SK-N-SH (cell line): Measurements from ENCODE around the gene NDRG2. TPM values are rescaled to one million over a fixed set of nuclear protein-coding genes. Genes with fewer than 3 reads are reported as not detected.

Source experiments
- CTCF ChIA-PET: fragments of 300-600, 350-600 bp; formaldehyde crosslinking; extraction: SDS; loops from one replicate; lab custom pipeline; 2021; lab: Yijun Ruan, JAX
- POLR2A ChIA-PET: fragments of 350-600 bp; sonication (Branson Sonifier 250); formaldehyde crosslinking; extraction: SDS; loops from one replicate; lab custom pipeline; 2020; ENCODE audit warnings: antibody characterized with exemption, inconsistent platforms; lab: Yijun Ruan, JAX
- DNase-seq: peaks from one replicate; pipeline ENCODE4 v3.0.0; 2012
- H2AFZ ChIP-seq: fragments of 200-600 bp; sonication (generic); 2 replicates; pipeline ENCODE4 v1.8.1; 2016; ENCODE audit warnings: antibody characterized with exemption, mild to moderate bottlenecking, low read depth
- H3F3A ChIP-seq: fragments of 200-600 bp; sonication (generic); replicated peaks from 2 replicates; pipeline ENCODE3; 2016; ENCODE audit warnings: antibody characterized with exemption, mild to moderate bottlenecking; ENCODE audit not compliant: insufficient read depth
- H3K27ac ChIP-seq, 2 experiments: fragments of 200-500 bp in 1 of 2; fragments of 200-600 bp in 1 of 2; sonication (Bioruptor generic) in 1 of 2; sonication (generic), shearing (Covaris generic) in 1 of 2; 2 replicates each; pipeline versions ENCODE4 v1.5.1 to v1.6.1; 2014 to 2016; ENCODE audit warnings: low read depth in 2 of 2, inconsistent platforms in 1 of 2, low read length in 1 of 2, mild to moderate bottlenecking in 1 of 2, mixed read lengths in 1 of 2
- H3K27me3 ChIP-seq: fragments of 200-600 bp; sonication (generic), shearing (Covaris generic); 2 replicates; pipeline ENCODE4 v1.6.1; 2016; ENCODE audit warnings: mixed run types; ENCODE audit not compliant: insufficient read depth
- H3K36me3 ChIP-seq, 2 experiments: fragments of 200-500 bp in 1 of 2; fragments of 200-600 bp in 1 of 2; sonication (Bioruptor generic) in 1 of 2; sonication (generic) in 1 of 2; replicated peaks in 1 of 2; 2 replicates each; pipeline versions ENCODE3 to v1.5.1; 2014 to 2016; ENCODE audit warnings: low read length in 1 of 2, mild to moderate bottlenecking in 1 of 2; ENCODE audit not compliant: insufficient read depth in 2 of 2, control insufficient read depth in 1 of 2
- H3K4me1 ChIP-seq, 2 experiments: fragments of 200-500 bp in 1 of 2; fragments of 200-600 bp in 1 of 2; sonication (Bioruptor generic) in 1 of 2; sonication (generic), shearing (Covaris generic) in 1 of 2; 2 replicates each; pipeline versions ENCODE4 v1.5.1 to v1.6.1; 2014 to 2016; ENCODE audit warnings: low read depth in 1 of 2, low read length in 1 of 2, mixed run types in 1 of 2; ENCODE audit not compliant: insufficient read depth in 2 of 2, control insufficient read depth in 1 of 2
- H3K4me2 ChIP-seq: fragments of 200-600 bp; sonication (generic), shearing (Covaris generic); 2 replicates; pipeline ENCODE4 v1.6.1; 2017; ENCODE audit warnings: mixed run types
- H3K4me3 ChIP-seq, 2 experiments: fragments of 200-500 bp in 1 of 2; fragments of 200-600 bp in 1 of 2; sonication (Bioruptor generic) in 1 of 2; sonication (generic), shearing (Covaris generic) in 1 of 2; 2 replicates each; pipeline versions ENCODE4 v1.5.1 to v1.8.1; 2014 to 2016; ENCODE audit warnings: low read depth in 2 of 2, inconsistent platforms in 1 of 2, low read length in 1 of 2, mild to moderate bottlenecking in 1 of 2, mixed read lengths in 1 of 2, moderate library complexity in 1 of 2
- H3K79me2 ChIP-seq: fragments of 200-600 bp; sonication (generic); 2 replicates; pipeline ENCODE4 v1.8.1; 2017; ENCODE audit warnings: mild to moderate bottlenecking; ENCODE audit not compliant: insufficient read depth
- H3K9ac ChIP-seq: fragments of 200-600 bp; sonication (generic); 2 replicates; pipeline ENCODE4 v1.6.1; 2017; ENCODE audit warnings: mixed run types
- H3K9me2 ChIP-seq: fragments of 200-600 bp; sonication (generic); 2 replicates; pipeline ENCODE4 v1.6.1; 2017; ENCODE audit warnings: mixed run types
- H3K9me3 ChIP-seq: fragments of 200-600 bp; sonication (generic); 2 replicates; pipeline ENCODE4 v1.6.1; 2017; ENCODE audit warnings: mixed run types, mild to moderate bottlenecking, moderate library complexity
- H4K20me1 ChIP-seq: fragments of 200-600 bp; sonication (generic); 2 replicates; pipeline ENCODE4 v1.6.1; 2017; ENCODE audit warnings: mild to moderate bottlenecking, mixed run types; ENCODE audit not compliant: insufficient read depth
- ELF1 ChIP-seq: IDR thresholded peaks from 2 replicates; pipeline ENCODE4 v1.4.0; 2012
- EP300 ChIP-seq, 2 experiments: IDR thresholded peaks; 2 replicates each; pipeline versions ENCODE4 v1.4.0 to v1.6.1; 2012; ENCODE audit warnings: borderline replicate concordance in 1 of 2, low read depth in 1 of 2, low read length in 1 of 2
- FOSL2 ChIP-seq: IDR thresholded peaks from 2 replicates; pipeline ENCODE4 v1.4.0; 2012; ENCODE audit warnings: low read depth, mild to moderate bottlenecking, moderate library complexity, borderline replicate concordance
- FOXJ3 ChIP-seq: sonication (generic); formaldehyde crosslinking; IDR thresholded peaks from 2 replicates; pipeline ENCODE4 v1.5.1; 2020; ENCODE audit warnings: mild to moderate bottlenecking, missing genetic modification reagents
- GABPA ChIP-seq: IDR thresholded peaks from 2 replicates; pipeline ENCODE4 v1.4.0; 2012; ENCODE audit warnings: low read depth, mild to moderate bottlenecking
- JUND ChIP-seq: IDR thresholded peaks from 2 replicates; pipeline ENCODE4 v1.4.0; 2012
- MXI1 ChIP-seq: IDR thresholded peaks from 2 replicates; pipeline ENCODE4 v1.6.1; 2012; ENCODE audit warnings: mild to moderate bottlenecking, low read depth, low read length, improper control_type of control experiment
- NRF1 ChIP-seq: IDR thresholded peaks from 2 replicates; pipeline ENCODE4 v1.6.1; 2012; ENCODE audit warnings: low read depth, mild to moderate bottlenecking, low read length
- RCOR1 ChIP-seq: fragments of 150-350 bp; IDR thresholded peaks from 2 replicates; pipeline ENCODE4 v1.6.1; 2017; ENCODE audit warnings: antibody characterized with exemption, low read length
- SIN3A ChIP-seq: IDR thresholded peaks from 2 replicates; pipeline ENCODE4 v1.6.1; 2012; ENCODE audit warnings: low read depth, mild to moderate bottlenecking, low read length, moderate library complexity, borderline replicate concordance
- TCF12 ChIP-seq: IDR thresholded peaks from 2 replicates; pipeline ENCODE4 v1.4.0; 2012
- YY1 ChIP-seq: IDR thresholded peaks from 2 replicates; pipeline ENCODE4 v1.4.0; 2012; ENCODE audit warnings: low read depth, mild to moderate bottlenecking
- WGBS: methylation state at CpG from one replicate; pipeline ENCODE4 v1.1.6; 2017; ENCODE audit warnings: low lambda C conversion rate; 5-methylcytosine and 5-hydroxymethylcytosine counted together
- polyA plus RNA-seq, 3 experiments: library from polyadenylated mRNA; depleted of rRNA; stranded (reverse); fragments of >200 nt; gene quantifications; 2 replicates each; pipeline ENCODE4 v1.2.3, GENCODE V29; 2012
- TF ChIP-seq, protein P1 (sequence below): IDR thresholded peaks from 2 replicates; pipeline ENCODE4 v1.4.0; 2012; ENCODE audit warnings: low read depth
- TF ChIP-seq, protein P2 (sequence below): IDR thresholded peaks from 2 replicates; pipeline ENCODE4 v1.4.0; 2012; ENCODE audit warnings: low read depth, borderline replicate concordance
- TF ChIP-seq, protein P3 (sequence below): fragments of 150-350 bp; IDR thresholded peaks from 2 replicates; pipeline ENCODE4 v1.6.1; 2016; ENCODE audit warnings: mild to moderate bottlenecking, low read depth, low read length
- TF ChIP-seq, protein P4 (sequence below): IDR thresholded peaks from 2 replicates; pipeline ENCODE4 v1.4.0; 2012; ENCODE audit warnings: low read depth, borderline replicate concordance
- TF ChIP-seq, protein P5 (sequence below): fragments of 200-600 bp; sonication (generic); IDR thresholded peaks from 2 replicates; pipeline ENCODE4 v1.6.1; 2017; ENCODE audit warnings: antibody characterized with exemption, mild to moderate bottlenecking, moderate library complexity

Gene NDRG2
- polyA plus RNA-seq, 1 of the 3 experiments (the other 2 are of a cell fraction): 15.8 TPM

DNA sequence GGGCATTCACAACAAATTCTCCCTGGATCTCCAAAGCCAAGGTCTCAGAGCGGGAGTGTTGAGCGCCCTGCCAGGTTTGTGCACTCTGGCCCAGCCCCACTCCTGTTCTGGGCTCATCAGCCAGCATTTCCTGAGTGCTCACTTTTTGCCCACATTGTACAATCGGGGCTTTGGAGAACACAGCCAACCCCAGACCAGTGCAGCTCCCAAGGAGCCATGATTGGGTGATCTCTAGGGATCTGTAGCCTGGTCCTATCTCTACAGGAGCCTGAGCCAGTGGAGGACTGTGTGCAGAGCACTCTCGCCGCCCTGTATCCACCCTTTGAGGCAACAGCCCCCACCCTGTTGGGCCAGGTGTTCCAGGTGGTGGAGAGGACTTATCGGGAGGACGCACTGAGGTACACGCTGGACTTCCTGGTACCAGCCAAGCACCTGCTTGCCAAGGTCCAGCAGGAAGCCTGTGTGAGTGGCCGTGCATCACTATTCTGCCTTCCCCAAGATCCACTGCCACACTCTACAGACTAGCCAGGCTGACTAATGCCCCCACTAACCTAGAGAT is 48.0 kb upstream of the NDRG2 start:
- no peak overlapping the region for H2AFZ ChIP-seq
- H3K36me3 ChIP-seq: peaks cover 43 to 52% of the 10 kb centered on the region in 2 experiments
- H3K79me2 ChIP-seq: peaks cover 57% of the 10 kb centered on the region
- no peaks in the 10 kb centered on the region for H3K9me2 ChIP-seq
- peak overlapping the region; percentile 93; the same call in 1 of the 2 replicates for H3K9ac ChIP-seq
- TF ChIP-seq RCOR1: no peak
- TF ChIP-seq, protein P1, sequence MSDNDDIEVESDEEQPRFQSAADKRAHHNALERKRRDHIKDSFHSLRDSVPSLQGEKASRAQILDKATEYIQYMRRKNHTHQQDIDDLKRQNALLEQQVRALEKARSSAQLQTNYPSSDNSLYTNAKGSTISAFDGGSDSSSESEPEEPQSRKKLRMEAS: no peak
- TF ChIP-seq, protein P2, sequence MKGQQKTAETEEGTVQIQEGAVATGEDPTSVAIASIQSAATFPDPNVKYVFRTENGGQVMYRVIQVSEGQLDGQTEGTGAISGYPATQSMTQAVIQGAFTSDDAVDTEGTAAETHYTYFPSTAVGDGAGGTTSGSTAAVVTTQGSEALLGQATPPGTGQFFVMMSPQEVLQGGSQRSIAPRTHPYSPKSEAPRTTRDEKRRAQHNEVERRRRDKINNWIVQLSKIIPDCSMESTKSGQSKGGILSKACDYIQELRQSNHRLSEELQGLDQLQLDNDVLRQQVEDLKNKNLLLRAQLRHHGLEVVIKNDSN: no peak
- TF ChIP-seq, all 33 proteins: peak for 0
- Histone ChIP-seq H3K4me1 (peaks cover 22 to 37% of the 10 kb centered on the region in 2 experiments), H3K9me3 (no peaks in the 10 kb centered on the region), H4K20me1 (0 out of 2 replicates have a peak, but pooled peaks cover 8% of the 10 kb centered on the region), H3K4me3 (no peak overlapping the region), H3F3A (peaks cover 20% of the 10 kb centered on the region), H3K27ac (peak overlapping the region in 1 of 2 experiments; percentile 98; a peak in 3 of 4 replicates), H3K27me3 (no peaks in the 10 kb centered on the region), H3K4me2 (peak overlapping the region; percentile 95; the same call in 1 of the 2 replicates)
- WGBS: 98% methylated on average over 7 of the region's 9 CpGs
- CTCF ChIA-PET: interaction anchor here (0.6 to 13.2 kb wide), 6 partner anchors 10 to 57 kb away, joined by 3 to 296 read pairs (median 57); partner anchors contain the start of gene ZNF219
- POLR2A ChIA-PET: interaction anchor here (2.7 kb wide), 1 partner anchor 24 kb away, joined by 19 read pairs; the partner anchor contains the start of gene ZNF219
- no peak for DNase-seq

DNA sequence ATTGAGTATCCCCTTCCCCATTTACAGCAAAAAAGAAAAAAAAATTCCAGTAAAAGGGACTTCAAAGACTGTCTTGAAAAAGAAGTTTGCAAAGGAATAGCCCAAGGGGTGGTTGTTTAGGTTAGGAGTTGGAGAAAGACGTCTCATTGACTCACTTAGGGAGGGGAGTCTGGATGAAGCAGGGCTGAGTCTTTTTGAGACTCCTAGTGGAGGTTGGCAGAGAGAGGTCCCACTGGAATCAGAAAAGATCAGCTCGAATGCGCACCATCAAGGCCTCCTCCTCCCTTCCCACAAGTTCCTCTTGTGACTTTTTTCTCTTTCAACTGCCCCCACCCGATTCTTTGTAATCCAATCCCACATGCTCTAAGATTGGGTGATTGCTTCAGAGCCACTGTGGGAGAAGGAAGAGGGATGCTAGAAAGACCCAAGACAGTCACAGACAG is 47.2 kb upstream of the NDRG2 start:
- Histone ChIP-seq H3K36me3 (peaks cover 35 to 45% of the 10 kb centered on the region in 2 experiments), H3K4me1 (peaks cover 22 to 37% of the 10 kb centered on the region in 2 experiments), H3K9me3 (no peaks in the 10 kb centered on the region), H3F3A (peaks cover 27% of the 10 kb centered on the region), H2AFZ (no peak overlapping the region; the same call in 1 of the 2 replicates), H3K9me2 (no peaks in the 10 kb centered on the region), H3K4me2 (peak overlapping the region; percentile 95), H3K9ac (peak overlapping the region; percentile 93), H3K4me3 (peak overlapping the region; percentile 81 to 89), H4K20me1 (0 out of 2 replicates have a peak, but pooled peaks cover 8% of the 10 kb centered on the region), H3K27me3 (no peaks in the 10 kb centered on the region), H3K79me2 (peaks cover 57% of the 10 kb centered on the region), H3K27ac (peak overlapping the region; percentile 98 to 99)
- ChIA-PET CTCF (interaction anchor here (0.6 to 13.2 kb wide), 12 partner anchors 10 to 80 kb away, joined by 3 to 296 read pairs (median 6); partner anchors contain the start of gene ZNF219), POLR2A (interaction anchor here (0.9 to 2.7 kb wide), 11 partner anchors 8 to 57 kb away, joined by 3 to 19 read pairs (median 11); partner anchors contain the start of genes TMEM253 and ZNF219)
- peak; percentile 35 for DNase-seq
- 48% methylated on average over 4 of the region's 4 CpGs for WGBS
- TF ChIP-seq YY1 (no peak), GABPA (no peak), EP300 (IDR thresholded peaks at IDR 0.05; ENCODE audit: borderline replicate concordance in 1 of 2, low read depth in 1 of 2, low read length in 1 of 2) (no peak), SIN3A (no peak), ELF1 (no peak), JUND (no peak), RCOR1 (no peak), TCF12 (no peak), FOSL2 (no peak), NRF1 (no peak), FOXJ3 (CRISPR knock-in tag) (no peak), MXI1 (no peak)
- TF ChIP-seq, protein P2: no peak
- TF ChIP-seq, protein P3, sequence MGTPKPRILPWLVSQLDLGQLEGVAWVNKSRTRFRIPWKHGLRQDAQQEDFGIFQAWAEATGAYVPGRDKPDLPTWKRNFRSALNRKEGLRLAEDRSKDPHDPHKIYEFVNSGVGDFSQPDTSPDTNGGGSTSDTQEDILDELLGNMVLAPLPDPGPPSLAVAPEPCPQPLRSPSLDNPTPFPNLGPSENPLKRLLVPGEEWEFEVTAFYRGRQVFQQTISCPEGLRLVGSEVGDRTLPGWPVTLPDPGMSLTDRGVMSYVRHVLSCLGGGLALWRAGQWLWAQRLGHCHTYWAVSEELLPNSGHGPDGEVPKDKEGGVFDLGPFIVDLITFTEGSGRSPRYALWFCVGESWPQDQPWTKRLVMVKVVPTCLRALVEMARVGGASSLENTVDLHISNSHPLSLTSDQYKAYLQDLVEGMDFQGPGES: no peak
- TF ChIP-seq, protein P4, sequence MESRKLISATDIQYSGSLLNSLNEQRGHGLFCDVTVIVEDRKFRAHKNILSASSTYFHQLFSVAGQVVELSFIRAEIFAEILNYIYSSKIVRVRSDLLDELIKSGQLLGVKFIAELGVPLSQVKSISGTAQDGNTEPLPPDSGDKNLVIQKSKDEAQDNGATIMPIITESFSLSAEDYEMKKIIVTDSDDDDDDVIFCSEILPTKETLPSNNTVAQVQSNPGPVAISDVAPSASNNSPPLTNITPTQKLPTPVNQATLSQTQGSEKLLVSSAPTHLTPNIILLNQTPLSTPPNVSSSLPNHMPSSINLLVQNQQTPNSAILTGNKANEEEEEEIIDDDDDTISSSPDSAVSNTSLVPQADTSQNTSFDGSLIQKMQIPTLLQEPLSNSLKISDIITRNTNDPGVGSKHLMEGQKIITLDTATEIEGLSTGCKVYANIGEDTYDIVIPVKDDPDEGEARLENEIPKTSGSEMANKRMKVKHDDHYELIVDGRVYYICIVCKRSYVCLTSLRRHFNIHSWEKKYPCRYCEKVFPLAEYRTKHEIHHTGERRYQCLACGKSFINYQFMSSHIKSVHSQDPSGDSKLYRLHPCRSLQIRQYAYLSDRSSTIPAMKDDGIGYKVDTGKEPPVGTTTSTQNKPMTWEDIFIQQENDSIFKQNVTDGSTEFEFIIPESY: no peak
- TF ChIP-seq, protein P5, sequence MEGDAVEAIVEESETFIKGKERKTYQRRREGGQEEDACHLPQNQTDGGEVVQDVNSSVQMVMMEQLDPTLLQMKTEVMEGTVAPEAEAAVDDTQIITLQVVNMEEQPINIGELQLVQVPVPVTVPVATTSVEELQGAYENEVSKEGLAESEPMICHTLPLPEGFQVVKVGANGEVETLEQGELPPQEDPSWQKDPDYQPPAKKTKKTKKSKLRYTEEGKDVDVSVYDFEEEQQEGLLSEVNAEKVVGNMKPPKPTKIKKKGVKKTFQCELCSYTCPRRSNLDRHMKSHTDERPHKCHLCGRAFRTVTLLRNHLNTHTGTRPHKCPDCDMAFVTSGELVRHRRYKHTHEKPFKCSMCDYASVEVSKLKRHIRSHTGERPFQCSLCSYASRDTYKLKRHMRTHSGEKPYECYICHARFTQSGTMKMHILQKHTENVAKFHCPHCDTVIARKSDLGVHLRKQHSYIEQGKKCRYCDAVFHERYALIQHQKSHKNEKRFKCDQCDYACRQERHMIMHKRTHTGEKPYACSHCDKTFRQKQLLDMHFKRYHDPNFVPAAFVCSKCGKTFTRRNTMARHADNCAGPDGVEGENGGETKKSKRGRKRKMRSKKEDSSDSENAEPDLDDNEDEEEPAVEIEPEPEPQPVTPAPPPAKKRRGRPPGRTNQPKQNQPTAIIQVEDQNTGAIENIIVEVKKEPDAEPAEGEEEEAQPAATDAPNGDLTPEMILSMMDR: no peak
